NCI-H187 (cell line): Measurements from ENCODE around the gene CALHM3.

Experiments used
- DNase-seq, 2 experiments: peaks; one replicate each; lab custom pipeline; 2025; lab: John Stamatoyannopoulos, UW

Gene CALHM3

GRCh38 chr10:103450201-103450695, 28.8 kb downstream of the CALHM3 start:
- no peak for DNase-seq

GRCh38 chr10:103449208-103450144, 29.6 kb downstream of the CALHM3 start:
- no peak for DNase-seq

- DNase-seq: no peak
These were observed 30.3 kb downstream of the CALHM3 start for GRCh38 chr10:103448746-103449145.

- no peak for DNase-seq
These were observed 31.9 kb downstream of the CALHM3 start for GRCh38 chr10:103447187-103447586.

- no peak for DNase-seq
These were observed 33.1 kb downstream of the CALHM3 start for GRCh38 chr10:103445767-103446567.

GRCh38 chr10:103445366-103445765, 33.7 kb downstream of the CALHM3 start:
- no peak for DNase-seq

- no peak for DNase-seq
These were observed 34.6 kb downstream of the CALHM3 start for GRCh38 chr10:103444478-103444877.

GRCh38 chr10:103443475-103444185, 35.4 kb downstream of the CALHM3 start:
- no peak for DNase-seq

GRCh38 chr10:103442031-103442461, 37.0 kb downstream of the CALHM3 start:
- no peak for DNase-seq

GRCh38 chr10:103441611-103442010, 37.4 kb downstream of the CALHM3 start:
- no peak for DNase-seq

- DNase-seq: no peak
These were observed 37.8 kb downstream of the CALHM3 start for GRCh38 chr10:103441206-103441605.

GRCh38 chr10:103440416-103440815, 38.6 kb downstream of the CALHM3 start:
- DNase-seq: no peak

- no peak for DNase-seq
These were observed 39.3 kb downstream of the CALHM3 start for GRCh38 chr10:103439776-103440175.

GRCh38 chr10:103433858-103434257, 45.2 kb downstream of the CALHM3 start:
- no peak for DNase-seq

GRCh38 chr10:103431902-103432301, 47.1 kb downstream of the CALHM3 start:
- no peak for DNase-seq

GRCh38 chr10:103429647-103430046, 49.4 kb downstream of the CALHM3 start:
- no peak for DNase-seq

GRCh38 chr10:103428989-103429643, 49.9 kb downstream of the CALHM3 start:
- no peak for DNase-seq

GRCh38 chr10:103427866-103428265, 51.2 kb downstream of the CALHM3 start:
- no peak for DNase-seq

- DNase-seq: no peak
These were observed 55.3 kb downstream of the CALHM3 start for GRCh38 chr10:103423748-103424147.
